ENCODE data around the gene CDK19.

DNA sequence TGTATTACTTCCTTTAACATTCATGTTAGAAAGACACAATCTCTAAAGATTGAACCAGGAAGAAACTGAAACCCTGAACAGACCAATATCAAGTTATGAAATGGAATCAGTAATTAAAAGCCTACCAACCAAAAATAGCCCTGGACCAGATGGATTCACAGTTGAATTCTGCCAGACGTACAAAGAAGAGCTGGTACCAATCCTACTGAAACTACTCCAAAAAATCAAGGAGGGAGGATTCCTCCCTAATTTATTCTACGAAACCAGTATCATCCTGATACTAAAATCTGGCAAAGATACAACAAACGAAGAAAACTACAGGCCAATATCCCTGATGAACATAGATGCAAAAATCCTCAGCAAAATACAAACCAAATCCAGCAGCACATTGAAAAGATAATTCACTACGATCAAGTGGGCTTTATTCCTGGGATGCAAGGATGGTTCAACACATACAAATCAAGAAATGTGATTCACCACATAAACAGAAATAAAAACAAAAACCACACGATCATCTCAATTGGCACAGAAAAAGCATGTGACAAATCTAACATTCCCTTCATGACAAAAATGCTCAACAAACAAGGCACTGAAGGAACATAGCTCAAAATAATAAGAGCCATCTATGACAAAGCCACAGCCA lies 15.0 kb downstream of the CDK19 start:
- TF ChIP-seq CTCF (IDR thresholded peaks at IDR 0.05; ENCODE audit: low read depth, low read length) (no peak), POLR2A (IDR thresholded peaks at IDR 0.05; ENCODE audit: extremely low read depth, insufficient read length) (no peak), MAX (IDR thresholded peaks at IDR 0.05; ENCODE audit: low read depth, low read length) (no peak)

Data from NB4 (cell line).